Globus pallidus (tissue), 1 donor: ENCODE data around the gene CFAP45.

Experiments used
- DNase-seq: peaks from one replicate; pipeline ENCODE4 v3.0.0-alpha.2; 2015; ENCODE audit warnings: low spot score

The CFAP45 gene, protein sequence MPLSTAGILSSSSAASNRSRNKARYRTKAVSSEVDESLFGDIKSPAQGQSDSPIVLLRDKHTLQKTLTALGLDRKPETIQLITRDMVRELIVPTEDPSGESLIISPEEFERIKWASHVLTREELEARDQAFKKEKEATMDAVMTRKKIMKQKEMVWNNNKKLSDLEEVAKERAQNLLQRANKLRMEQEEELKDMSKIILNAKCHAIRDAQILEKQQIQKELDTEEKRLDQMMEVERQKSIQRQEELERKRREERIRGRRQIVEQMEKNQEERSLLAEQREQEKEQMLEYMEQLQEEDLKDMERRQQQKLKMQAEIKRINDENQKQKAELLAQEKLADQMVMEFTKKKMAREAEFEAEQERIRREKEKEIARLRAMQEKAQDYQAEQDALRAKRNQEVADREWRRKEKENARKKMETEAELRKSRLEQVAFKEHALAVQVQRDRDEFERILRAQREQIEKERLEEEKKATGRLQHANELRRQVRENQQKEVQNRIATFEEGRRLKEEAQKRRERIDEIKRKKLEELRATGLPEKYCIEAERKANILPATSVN

DNA sequence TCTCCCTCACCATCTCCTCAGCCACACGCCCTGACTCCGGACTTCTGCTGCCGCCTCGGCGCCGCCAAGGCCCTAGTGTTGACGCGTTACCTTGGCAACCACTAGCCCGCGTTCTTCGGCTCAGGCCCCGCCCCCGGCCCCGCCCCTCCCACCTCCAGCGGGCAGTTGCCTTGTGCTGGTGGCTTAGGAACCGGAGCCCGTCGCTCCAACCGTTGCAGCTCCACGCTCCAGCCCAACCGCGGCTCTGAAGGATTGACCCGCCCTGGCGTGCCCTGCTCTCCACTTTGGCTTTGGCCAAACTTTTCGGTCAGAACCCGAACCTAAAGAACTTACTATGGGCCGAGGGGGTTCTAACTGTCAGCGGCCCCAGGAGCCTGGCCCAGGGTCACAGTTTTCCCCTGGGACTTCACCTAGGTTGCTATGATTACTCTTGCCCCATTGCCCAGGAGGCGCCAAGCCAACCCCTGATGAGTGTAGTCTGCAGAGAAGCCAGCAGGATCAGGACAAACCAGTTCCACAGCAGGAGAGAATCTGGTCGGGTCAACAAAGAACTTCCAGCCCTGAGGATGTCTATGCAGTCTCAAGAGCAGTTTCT, at the start of gene CFAP45:
Gene CFAP45 (minus strand): TSS at position 80 of the 595 bp plus-strand sequence. CDS start 67 bp downstream, at position 13.
- no peak for DNase-seq

DNA sequence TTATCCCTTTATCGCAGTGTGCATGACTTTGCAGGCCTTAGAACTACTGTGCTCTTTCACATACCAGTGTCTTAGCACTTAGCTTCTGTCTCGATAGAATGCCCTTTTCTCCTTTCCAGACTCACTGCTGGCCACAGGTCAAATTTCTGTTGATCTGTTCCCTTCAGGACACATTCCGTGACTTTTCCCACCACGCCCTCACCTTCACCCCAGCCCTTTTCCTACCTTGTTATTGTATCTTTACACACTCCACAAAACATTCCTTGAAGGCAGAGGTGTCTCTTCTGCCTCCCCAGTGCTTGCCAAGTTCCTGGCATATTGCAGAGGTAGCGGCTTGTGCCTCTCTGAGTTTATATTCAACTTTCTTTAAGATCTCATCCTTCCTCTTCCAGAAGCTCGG, 49.2 kb upstream of the CFAP45 start:
- no peak for DNase-seq

DNA sequence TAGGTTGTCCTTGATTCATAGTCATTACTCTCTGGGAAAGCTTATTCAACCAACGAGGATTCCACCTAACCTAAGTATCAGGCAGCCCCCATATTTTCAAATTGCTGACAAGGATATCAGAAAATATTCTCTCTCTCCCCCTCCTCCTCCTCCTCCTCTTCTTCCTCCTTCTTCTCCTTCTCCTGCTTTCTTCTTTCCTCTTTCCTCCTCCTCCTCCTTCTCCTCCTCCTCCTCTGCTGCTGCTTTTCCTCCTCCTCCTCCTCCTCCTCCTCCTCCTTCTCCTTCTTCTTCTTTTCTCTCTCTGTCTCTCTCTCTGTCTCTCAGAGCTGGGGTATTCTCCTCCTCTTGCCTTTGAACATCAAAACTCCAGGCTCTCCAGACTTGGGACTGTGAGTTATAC, 48.0 kb upstream of the CFAP45 start:
- DNase-seq, result no peak

DNA sequence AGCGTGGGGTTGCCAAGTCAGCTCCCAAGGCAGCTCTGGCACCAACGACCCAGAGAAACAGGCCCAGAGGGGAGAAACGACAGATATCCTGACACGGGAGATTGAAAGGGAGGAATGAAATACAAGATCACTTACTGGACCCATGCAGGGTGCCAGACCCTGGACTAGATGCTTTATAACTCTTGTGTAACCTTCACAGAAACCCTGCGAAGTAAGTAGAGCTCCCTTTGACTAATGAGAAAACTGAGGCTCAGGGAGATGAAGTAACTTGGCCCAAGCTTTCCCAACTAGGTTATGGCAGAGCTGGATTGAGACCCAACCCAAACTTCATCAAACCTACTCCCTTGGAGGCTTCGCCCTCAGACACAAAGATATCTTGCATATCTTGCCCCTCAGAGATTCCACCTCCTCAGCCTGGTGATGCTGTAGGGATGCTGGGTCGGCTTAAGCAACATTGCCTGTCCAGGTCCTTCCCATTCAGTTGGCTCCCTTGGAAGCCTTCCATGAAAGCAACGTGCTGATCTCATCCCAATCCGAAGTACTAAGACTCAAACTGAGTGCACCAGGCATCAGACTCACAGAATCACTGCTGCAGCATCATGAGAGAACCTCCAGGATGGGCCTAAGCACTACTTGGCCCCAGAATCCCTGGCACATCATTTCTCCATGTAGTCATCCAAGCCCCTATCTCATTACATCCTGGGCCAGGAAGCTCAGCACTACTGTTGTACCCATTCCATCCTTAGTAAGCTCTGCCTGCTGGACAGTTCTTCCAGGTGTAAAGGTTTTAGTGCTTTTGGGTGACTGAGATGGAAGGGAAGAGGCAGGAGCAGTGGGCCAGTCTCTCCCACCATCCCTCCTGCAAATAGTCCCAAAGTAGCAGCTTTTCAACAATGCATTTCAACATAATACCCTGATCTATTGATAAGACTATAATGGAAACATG, 46.5 kb upstream of the CFAP45 start:
- no peak for DNase-seq

DNA sequence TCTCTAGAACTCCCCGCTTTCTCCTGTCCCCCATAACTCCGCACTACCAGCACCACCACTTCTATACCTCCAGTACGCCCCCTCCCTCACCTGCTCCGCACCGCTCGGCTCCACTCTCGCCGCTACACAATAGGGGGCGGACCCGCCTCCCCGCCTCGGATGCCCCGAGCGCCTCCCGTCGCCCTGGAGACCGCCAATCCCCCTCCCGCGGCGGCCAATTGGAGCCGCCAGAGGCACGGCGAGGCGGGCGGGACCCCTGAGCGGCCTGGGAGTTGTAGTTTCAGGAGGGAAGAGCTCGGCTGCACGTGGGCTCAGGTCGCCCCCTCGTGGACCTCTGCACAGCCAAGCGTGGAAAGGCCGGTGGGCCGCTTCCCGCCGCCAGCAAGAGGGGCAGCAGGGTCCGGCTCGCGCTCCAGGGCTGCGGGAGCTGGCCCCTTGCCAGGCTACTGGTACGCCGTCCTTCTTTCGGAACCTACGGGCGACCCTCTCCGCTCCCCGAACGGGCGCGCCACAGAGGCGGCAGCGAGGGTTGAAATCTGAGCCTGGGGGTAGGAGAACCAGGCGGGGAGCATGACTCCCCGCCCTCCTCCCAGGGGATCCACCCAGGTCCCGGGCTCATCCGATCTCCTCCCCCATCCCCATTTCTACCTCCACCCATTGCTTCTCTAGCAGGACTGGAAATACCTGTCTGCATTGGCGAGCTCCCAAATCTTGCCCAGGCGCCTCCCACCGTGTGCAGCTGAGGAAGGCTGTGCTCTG, 45.7 kb upstream of the CFAP45 start, which contains the start of gene IGSF9:
Gene IGSF9 (minus strand): TSS at position 131 of the 759 bp plus-strand sequence. CDS start 2,159 bp downstream, outside the sequence.
- DNase-seq, result peak; percentile 50

DNA sequence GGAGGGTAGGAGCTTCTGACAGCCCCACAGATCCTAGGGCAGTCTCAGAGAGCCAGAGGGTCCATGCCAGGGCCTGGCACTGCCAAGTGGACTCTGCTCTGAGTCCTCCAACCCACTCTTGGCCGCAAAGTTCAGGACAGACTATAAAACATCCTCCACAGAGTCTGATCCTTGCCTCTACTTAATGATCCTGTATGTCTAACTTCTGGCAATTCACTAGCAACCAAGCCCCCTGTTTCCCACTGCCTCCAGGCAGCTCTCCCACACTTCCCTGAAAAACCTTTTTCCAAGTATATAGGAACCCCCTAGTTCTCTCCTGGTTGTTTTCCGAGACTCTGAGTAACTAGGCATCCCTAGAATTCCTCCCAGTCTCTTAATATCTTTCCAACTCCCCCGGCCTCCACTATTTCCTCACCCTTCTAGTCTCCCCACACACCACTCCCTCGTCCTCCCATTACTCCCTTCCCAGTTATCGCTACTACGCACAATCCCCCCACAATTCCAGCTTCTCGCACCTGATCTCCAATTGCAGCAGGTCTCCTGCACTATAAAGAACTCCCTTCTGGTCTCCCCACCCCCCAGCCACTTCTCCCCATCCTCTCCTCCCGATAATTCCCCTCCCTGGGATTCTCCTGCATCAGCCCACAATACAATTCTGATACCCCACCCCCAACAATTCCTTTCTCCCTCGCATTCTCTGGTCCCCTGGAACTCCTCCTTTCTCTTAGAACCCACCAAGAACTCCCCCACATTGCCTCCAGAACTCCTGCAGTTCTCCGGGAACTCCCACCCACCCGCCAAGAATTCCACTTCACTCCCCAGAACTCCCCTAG, 44.9 kb upstream of the CFAP45 start:
- DNase-seq, result no peak

DNA sequence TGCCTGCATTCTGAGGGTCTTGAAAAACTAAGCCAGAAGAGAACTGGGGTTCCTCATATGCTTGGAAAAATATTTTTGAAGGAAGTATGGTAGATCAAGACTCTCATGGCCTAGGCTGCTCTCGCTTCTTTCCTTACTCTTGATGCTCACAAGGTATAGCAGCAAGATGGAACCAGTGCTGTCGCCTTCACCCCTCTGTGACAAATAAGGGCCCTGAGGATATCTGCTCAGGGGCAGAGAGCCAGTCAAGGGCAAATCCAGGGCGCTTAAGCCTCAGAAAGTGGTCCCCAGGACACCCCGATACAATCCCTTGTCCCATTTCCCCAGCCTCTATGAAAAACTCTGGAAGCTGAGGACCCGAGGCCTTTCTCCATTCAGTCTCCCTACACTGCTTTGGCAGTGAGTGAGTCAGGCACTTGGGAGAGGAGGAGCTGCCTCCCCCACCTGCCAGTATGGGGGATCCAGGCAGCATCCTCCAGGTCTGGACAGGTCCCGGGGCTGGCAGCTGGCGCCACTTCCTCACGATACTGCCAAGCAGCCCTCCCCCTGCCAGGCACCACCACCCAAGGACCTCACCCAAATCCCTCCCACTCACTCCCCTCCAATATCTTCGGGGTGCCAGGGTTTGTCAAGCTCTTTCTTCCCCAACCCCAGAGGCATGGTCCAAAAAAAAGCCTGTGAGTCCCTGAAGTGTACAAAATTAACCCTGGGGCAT, 44.1 kb upstream of the CFAP45 start:
- no peak for DNase-seq

DNA sequence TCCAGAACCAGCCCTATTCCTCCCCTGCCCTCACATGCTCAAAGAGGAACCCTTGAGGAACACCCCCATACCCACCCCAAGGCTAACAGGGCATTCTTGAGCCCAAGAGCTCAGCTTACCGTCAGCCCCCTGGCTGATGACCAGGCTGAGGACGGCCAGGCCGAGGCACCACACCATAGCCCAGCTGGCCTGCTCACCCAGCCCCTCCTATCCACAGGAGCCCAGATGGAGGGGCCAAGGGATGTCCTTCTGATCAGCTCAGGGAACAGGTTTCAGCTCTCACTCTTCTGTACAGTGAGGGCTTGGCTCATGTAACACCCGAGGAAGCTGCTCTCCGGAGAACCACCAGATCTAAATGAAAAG, 43.3 kb upstream of the CFAP45 start:
- no peak for DNase-seq

DNA sequence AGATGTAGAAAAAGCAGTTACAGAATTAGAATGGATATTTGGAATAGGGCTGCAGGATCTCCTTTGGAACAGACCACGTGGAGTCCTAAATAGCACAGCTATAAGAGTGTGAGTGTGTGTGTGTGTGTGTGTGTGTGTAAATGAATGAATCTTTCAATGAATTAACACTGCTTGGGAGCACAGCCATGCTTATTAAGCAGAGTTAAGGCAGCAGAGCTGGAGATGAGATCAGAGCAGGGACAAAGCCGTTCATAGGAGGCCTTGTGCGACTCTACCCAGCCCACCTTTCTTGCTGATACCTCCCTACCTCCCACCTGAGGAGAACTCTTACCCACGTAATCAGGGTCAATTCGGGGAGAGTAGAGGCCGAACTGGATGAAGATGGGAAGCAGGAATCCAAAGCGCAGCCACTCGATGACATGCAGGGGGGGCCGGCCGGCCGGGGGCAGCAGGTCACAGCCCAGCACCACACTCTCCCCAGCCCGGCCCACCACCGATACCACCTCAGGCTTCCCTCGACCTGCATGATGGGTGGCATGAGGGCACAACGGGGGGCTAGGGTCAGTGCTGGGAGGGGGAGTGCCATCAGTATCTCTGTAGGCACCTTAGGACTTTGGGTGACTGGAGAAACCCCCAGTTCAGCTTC, 42.8 kb upstream of the CFAP45 start:
- DNase-seq, result no peak

DNA sequence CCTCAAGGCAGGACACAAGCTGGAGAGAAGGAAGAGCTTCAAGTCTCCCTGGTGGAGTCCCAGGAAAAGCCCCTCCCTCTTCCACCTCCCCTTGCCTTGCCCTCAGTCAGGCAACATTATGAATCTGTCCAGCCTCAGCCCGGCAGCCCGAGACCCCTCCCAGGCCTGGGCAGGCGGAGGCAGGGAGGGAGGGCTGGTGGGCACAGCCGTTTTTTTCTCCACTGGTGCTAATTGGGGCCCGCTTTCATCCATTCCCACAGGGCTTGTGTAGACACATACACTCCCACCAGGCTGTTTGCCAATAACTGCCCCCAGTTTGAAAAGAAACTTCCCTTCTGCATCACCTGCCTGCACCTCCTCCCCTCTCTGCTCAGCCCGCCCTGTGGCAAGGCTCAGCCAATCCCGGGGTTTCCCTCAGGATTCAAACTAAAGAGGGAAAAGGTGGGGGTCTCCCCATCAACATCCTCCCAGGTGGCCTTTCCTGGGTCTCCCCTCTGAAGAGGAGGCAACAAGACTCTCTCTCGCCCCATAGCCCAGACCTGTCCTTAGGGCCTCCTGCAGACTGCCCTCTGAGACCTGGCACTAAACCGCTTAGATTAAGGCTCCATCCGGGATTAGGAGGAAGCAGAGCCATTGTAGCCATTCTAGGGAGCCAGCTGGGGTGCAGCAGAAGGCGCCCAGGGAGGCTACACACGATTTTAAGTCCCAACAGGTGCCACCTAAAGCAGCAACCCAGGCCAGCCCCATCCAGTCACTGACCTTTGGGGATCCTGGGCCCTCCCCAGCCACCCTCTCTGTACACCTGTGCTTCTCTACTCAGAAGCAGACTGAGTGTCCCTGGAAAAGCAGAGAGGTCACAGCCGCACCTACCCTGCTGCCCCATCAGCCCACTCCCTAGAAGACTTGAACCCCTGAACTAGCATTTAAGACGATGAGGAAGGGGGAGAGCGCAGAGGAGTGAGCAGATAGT, 41.9 kb upstream of the CFAP45 start:
- no peak for DNase-seq

DNA sequence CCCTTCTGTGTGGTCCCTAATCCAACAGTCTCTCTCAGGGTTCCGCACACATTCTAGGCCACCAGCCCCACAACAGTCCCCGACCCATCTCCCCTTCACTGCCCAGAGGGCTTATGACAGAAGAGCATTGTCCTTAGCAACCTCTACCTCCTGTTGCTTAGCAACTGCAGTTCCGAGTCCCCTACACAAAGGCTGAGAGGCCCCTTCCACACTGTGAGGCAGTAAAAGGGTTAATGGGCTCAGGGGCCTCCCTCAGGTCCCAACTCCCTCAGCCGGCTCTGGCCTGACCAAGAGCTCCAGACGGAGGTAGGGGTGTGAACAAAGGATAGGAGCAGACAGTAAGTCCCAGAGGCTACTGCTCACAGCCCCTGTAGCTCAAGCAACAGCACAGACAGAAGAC, 41.2 kb upstream of the CFAP45 start:
- no peak for DNase-seq

DNA sequence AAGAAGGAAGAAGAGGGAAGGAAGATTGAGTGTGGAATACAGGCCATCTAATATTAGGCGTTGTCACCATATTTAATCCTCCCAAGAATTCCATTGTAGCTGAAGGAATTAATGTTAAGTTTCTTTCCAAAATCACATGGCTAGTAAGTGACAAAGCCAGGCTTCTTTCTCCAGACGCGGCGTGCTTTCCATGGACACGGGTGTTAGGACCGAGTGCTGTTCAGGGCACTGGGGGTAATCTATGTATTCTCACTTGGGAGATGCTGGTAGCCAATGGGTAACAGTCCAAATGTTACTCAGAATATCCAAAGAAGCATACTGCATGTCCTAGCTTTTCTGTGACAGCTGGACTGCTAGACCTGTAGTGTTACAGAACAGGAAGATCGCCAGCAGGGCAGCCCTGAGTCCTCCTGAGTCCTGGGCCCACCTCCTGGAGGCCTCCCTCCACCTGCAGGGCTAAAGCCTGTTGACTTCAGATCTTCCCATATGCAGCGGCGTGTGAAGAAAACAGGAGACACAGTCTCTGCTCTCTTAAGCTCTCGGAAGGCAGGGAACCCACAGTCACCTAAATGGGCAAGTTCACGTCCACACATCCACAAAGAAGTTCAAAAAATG, 40.1 kb upstream of the CFAP45 start:
- DNase-seq, result no peak

DNA sequence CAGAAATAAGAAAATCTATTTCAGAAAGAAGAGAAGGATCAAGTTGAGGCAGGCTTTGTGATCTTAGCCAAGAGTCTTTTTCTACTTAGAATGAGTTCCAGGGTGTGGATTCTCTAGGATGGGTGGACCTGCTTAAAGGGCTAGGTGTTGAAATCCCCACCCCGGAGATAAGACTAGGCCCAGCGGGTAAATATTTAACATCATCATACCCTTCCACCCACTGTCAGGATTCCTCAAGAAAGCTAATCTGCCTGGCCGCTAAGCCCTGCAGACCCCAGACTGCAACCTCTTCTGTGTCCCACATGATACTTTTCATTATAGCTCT, 39.7 kb upstream of the CFAP45 start:
- no peak for DNase-seq

DNA sequence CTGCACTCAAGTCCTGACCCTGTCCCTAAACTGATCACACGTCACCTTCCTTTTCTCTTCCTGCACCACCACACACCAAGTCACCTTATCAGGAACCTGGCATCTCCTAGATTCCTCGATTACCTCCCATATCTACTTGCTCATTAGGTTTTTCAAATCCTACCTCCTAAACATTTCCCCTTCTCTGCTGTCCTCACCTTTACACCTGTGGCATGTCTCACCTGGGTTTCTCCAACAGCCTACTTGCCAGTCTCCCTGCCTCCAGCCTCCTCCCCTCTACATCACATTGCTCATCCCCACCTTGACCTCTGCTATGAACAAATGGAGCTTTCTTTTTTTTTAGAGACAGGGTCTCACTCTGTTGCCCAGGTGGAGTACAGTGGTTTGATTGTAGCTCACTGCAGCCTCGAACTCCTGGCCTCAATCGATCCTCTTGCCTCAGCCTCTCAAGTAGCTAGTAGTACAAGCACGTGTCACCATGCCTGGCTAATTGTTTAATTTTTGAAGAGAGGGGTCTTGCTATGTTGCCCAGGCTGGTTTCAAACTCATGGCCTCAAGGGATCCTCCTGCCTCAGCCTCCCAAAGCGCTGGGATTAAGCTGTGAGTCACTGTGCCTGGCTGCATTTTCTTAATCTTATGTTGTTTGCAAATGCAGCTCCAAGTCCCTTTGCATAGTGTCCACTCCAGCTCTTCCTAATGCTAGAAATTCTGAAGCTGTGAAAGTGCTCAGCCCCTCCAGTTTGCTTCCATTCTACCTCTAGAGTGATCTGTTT, 39.1 kb upstream of the CFAP45 start:
- DNase-seq, result no peak

DNA sequence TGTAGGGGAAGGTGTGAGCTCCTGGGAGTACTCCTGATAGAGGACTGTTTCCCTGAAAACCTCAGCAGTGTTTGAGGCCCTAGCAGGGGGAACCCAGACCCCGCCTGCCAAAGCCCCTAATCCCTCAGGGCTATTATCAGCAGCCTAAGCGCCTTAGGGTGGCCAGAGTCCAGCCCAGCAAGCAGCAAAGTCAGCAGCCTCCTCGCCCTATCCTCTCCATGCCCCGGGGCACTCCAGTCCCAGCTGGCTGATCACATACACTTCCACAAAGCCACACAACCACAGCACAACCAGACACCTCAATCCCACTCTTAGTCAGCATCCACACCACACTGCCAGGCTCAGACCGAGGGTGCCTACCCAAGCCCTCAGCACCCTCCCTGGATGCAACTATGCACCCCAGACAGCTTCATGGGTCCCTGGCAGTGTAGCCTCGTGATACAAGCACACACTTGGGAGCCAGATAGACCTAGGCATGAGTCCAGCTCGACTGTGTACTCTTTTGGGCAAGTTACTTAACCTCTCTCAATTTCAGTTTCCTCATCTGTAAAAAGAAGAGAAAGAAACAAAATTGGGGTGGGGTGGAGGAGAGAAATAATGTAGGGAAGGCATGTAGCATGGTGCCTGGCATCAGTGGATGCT, 38.4 kb upstream of the CFAP45 start:
- no peak for DNase-seq

DNA sequence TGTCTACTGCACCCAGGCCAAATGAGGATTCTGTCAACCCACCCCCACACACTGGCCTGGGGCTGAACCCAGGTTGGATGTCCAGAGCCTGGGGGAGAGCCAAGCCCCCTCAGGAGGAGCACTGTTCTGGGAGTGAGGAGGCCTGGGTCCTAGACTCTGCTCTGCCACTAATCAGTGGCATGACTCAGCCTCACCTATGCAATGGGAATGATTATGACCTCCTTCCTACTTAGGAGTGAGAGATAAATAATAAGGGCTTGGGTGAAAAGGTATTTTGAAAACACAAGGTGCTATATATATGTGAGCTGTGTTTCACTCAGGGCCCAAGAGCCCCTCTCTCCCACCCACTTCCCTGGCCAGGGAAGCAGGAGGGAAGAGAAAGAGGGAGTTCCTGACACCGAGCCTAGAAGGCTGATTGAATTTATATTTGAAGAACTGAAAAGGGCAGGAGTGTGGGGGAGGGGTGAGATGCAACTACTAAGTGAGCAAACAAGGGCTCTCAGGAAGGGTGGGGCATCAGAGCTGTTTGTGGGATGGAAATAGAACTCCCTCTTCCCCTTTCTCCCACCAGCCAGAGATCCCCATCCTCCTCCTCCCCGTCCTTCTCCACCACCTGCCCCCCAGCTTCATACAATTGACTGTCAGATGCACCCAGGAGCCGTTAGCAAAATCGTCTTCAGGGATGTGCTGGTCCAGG, 37.2 kb upstream of the CFAP45 start:
- no peak for DNase-seq
